GM10248 (cell line): ENCODE measurements around the gene OSBPL6.

ENCODE experiments used
- CTCF ChIA-PET: fragments of 300-600 bp; sonication (Branson Sonifier 250); formaldehyde crosslinking; extraction: SDS; loops from one replicate; lab custom pipeline; 2021; ENCODE audit warnings: antibody characterized with exemption; lab: Yijun Ruan, JAX
- POLR2A ChIA-PET: fragments of 350-650 bp; sonication (Branson Sonifier 250); formaldehyde crosslinking; extraction: SDS; loops from one replicate; lab custom pipeline; 2020; ENCODE audit warnings: antibody characterized with exemption; lab: Yijun Ruan, JAX
- DNase-seq: peaks from one replicate; pipeline ENCODE4 v3.0.0; 2012; ENCODE audit errors: extremely low spot score
- TF ChIP-seq, protein P1 (sequence below): IDR thresholded peaks from 2 replicates; pipeline ENCODE4 v1.5.1; 2012; ENCODE audit warnings: mild to moderate bottlenecking, low read depth; ENCODE audit errors: extremely low read depth, missing control alignments, control extremely low read depth

OSBPL6 gene

DNA sequence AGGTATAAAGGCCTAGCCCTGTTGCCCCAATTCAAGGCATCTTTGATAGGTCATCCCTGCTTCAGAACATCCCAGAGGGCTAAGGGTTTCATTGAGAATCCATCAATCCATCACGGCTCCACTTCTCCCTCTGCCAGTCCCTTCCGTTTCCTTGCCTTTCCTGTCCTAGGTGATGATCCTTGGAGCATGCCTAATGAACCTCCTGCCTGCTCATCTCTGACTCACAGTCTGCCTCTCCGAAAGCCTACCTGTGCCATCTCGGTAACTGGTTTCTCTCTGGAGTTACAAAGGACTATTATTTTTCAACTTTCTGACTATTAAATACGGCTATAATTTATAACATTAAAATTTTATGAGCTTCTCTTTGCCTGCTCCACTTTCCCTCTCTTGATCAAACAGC is 36.7 kb upstream of the OSBPL6 start:
- TF ChIP-seq, protein P1, sequence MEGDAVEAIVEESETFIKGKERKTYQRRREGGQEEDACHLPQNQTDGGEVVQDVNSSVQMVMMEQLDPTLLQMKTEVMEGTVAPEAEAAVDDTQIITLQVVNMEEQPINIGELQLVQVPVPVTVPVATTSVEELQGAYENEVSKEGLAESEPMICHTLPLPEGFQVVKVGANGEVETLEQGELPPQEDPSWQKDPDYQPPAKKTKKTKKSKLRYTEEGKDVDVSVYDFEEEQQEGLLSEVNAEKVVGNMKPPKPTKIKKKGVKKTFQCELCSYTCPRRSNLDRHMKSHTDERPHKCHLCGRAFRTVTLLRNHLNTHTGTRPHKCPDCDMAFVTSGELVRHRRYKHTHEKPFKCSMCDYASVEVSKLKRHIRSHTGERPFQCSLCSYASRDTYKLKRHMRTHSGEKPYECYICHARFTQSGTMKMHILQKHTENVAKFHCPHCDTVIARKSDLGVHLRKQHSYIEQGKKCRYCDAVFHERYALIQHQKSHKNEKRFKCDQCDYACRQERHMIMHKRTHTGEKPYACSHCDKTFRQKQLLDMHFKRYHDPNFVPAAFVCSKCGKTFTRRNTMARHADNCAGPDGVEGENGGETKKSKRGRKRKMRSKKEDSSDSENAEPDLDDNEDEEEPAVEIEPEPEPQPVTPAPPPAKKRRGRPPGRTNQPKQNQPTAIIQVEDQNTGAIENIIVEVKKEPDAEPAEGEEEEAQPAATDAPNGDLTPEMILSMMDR = no peak
- ChIA-PET CTCF (interaction anchor here (1.2 to 1.4 kb wide), 2 partner anchors 11 to 17 kb away, joined by 3 read pairs; no protein-coding TSS in a partner anchor), POLR2A (no interaction called here)
- no peak for DNase-seq

DNA sequence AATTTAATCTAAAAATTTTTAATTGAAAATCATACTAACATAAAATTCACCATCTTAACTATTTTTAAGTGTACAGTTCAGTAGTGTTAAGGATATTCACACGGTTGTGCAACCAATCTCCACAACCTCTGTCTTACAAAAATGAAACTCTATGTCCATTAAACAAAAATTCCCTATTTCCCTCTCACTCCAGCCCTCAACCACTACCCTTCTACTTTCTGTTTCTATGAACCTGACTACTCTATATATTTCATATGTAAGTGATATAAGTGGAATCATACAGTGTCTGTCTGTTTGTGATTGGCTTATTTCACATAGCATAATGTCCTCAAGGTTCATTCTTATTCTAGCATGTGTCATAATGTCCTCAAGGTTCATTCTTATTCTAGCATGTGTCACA is 34.3 kb upstream of the OSBPL6 start:
- POLR2A ChIA-PET = no interaction called here
- CTCF ChIA-PET = no interaction called here
- TF ChIP-seq, protein P1 = no peak
- DNase-seq = no peak

DNA sequence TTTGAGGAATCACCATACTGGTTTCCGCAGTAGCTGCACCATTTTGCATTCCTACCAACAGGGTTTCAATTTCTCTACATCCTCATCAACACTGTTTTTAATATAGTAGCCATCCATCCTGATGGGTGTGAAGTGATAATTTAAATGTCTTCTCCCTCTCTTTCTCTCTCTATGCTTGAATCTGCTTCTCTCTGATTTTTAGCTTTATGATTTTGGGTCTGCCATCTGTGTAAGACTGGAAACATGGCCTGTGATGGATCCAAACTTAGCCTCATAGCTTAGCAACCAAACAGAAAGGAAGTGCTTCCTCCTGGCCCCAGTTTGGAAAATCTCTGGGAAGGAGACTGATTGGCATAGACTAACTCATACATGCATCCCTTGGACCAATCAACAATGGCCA is 33.7 kb upstream of the OSBPL6 start:
- no peak for DNase-seq
- ChIA-PET POLR2A (no interaction called here), CTCF (no interaction called here)
- TF ChIP-seq, protein P1 = no peak

DNA sequence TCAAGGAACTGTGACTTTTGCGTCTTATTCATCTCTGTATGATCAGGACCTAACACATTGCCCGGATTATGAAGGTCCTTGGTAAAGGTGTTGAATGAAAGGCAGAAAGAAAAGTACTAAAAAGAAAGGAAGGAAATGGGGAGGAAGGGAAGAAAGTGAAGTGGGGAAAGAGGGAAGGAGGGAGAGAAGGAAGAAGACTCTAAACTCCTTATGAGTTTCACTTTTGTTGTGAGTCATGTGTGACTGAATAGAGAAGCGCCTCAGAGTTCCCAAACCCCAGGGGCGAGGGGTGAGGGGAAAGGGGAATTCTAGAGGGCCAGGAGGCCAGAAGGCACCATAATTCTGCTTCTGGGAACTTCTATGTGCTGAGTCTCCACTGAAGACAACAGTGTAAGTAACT is 30.9 kb upstream of the OSBPL6 start:
- no peak for DNase-seq
- ChIA-PET POLR2A (no interaction called here), CTCF (no interaction called here)
- TF ChIP-seq, protein P1 = no peak

DNA sequence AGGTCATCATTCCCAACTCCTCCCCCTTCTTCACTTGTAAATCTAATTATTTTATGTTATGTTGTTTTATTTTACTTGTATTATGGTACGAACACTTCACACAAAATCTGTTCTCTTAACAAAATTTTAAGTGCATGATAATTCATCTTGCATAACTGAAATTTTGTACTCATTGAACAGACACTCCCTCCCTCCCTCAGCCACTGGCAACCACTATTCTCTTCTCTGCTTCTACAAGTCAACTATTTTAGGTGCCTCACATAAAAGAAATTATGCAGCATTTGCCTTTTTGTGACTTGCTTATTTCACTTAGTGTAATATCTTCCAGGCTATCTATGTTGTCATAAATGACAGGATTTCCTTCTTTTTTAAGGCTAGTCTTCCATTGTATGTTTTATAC is 30.4 kb upstream of the OSBPL6 start:
- TF ChIP-seq, protein P1 = no peak
- CTCF ChIA-PET = no interaction called here
- POLR2A ChIA-PET = no interaction called here
- no peak for DNase-seq

DNA sequence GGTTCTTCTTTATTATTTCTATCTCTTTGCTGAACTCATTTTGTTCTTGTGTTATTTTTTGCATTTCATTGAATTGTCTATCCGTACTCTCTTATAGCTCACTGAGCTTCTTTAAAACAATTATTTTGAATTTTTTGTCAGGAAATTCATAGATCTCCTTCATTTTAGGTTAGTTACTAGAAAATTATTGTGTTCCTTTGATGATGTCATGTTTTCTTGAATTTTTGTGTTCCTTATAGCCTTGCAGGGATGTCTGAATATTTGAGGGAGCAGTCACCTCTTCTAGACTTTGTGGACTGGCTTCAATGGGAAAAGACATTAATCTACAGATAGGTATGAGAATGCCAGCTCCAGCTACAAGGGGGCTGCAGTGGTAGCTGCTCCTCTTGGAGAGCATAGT is 20.7 kb upstream of the OSBPL6 start:
- TF ChIP-seq, protein P1 = no peak
- ChIA-PET CTCF (interaction anchor here (0.7 to 1.3 kb wide), 4 partner anchors 9 to 61 kb away, joined by 3 to 4 read pairs (median 4); partner anchors contain the start of gene RBM45), POLR2A (no interaction called here)
- no peak for DNase-seq
